Astrocyte (in vitro differentiated cells and primary cell): ENCODE results near the gene ELAVL2.

ENCODE experiments used
- CTCF ChIP-seq: IDR thresholded peaks from 2 replicates; pipeline ENCODE4 v1.5.1; 2011; ENCODE audit warnings: low read depth, mild to moderate bottlenecking, inconsistent platforms, low read length, moderate library complexity; ENCODE audit not compliant: insufficient read depth
- EZH2 ChIP-seq: IDR thresholded peaks from 2 replicates; pipeline ENCODE4 v1.6.1; 2012; ENCODE audit warnings: mild to moderate bottlenecking, low read length, inconsistent platforms; ENCODE audit not compliant: insufficient read depth

DNA sequence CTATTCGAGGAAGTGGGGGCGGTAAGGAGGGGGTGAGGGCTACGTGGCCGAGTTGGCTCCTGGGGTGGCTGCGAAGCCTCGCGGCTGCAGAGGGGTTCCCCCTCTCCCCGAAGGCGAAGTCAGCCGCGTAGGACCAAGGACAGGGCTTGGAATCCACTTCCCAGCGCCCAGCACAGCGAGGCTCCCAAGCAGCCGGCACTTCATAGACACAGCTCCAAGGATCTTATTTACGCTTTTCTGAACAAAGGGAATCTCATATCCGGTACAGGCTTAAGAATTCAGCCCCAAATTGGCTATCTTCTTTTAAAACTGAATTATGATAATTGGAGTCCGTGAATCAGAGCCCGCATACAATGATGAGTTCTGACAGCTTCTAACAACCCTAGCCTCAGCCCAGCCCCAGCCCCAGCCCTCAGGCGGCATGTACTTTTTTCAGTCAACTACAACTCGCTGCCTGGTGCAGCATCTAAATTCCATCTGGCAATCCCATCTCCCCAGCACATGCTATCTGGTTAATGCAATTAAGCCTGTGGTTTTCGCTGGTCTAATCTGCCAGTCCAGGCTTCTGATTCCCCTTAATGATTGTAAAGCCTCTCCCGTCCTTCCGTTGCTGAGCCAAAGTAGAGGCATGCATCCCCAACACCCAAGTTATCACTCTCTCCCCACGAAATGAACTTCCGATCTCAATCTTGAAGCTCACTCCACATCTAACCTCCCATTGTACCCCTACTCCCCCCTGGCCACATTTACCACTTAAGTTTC lies 1.0 kb downstream of the ELAVL2 start:
- no peak for TF ChIP-seq EZH2
- TF ChIP-seq CTCF = no peak
